Activated effector memory CD4-positive, alpha-beta T cell treated with Interleukin-2 at 50 U/mL for 16 hours (primary cell): ENCODE results near the gene PSMB8.
A peak's percentile ranks its signal among the peaks of the same experiment; 100 is the strongest.
"Not testable (repeated sequence)": the region's sequence is repeated elsewhere in the genome, so short reads cannot be mapped to it uniquely, and the experiment has no call there.

Experiments used
- DNase-seq: peaks from one replicate; pipeline ENCODE4 v3.0.0-alpha.2; 2020

The PSMB8 gene

GRCh38 chr6:32836873-32837272 lies 7.0 kb downstream of the PSMB8 start:
- DNase-seq: no peak

- no peak for DNase-seq
Measured at GRCh38 chr6:32835167-32835893, 8.5 kb downstream of the PSMB8 start.

- no peak for DNase-seq
Measured at GRCh38 chr6:32833664-32834063, 10.2 kb downstream of the PSMB8 start.

GRCh38 chr6:32832535-32832934 lies 11.3 kb downstream of the PSMB8 start:
- DNase-seq: no peak

GRCh38 chr6:32830936-32831335 lies 12.9 kb downstream of the PSMB8 start:
- DNase-seq: no peak

- no peak for DNase-seq
Measured at GRCh38 chr6:32830017-32830416, 13.8 kb downstream of the PSMB8 start.

- no peak for DNase-seq
Measured at GRCh38 chr6:32829495-32829894, 14.4 kb downstream of the PSMB8 start.

GRCh38 chr6:32827025-32827424 lies 16.8 kb downstream of the PSMB8 start:
- no peak for DNase-seq

GRCh38 chr6:32825966-32826365 lies 17.9 kb downstream of the PSMB8 start:
- no peak for DNase-seq

- no peak for DNase-seq
Measured at GRCh38 chr6:32819729-32820128, 24.1 kb downstream of the PSMB8 start.

- DNase-seq: no peak
Measured at GRCh38 chr6:32818867-32819266, 25.0 kb downstream of the PSMB8 start.

- no peak for DNase-seq
Measured at GRCh38 chr6:32816746-32817204, 27.1 kb downstream of the PSMB8 start, which contains the start of gene HLA-DOB. TSS of gene HLA-DOB (minus strand) at chr6:32817002. CDS start at chr6:32816951, 51 bp downstream.

- no peak for DNase-seq
Measured at GRCh38 chr6:32815996-32816395, 27.9 kb downstream of the PSMB8 start.

GRCh38 chr6:32815115-32815514 lies 28.7 kb downstream of the PSMB8 start:
- DNase-seq: no peak

GRCh38 chr6:32814145-32814544 lies 29.7 kb downstream of the PSMB8 start:
- no peak for DNase-seq

GRCh38 chr6:32809171-32809570 lies 34.7 kb downstream of the PSMB8 start:
- DNase-seq: no peak

- no peak for DNase-seq
Measured at GRCh38 chr6:32807020-32807580, 36.7 kb downstream of the PSMB8 start.

- not testable (repeated sequence) for DNase-seq
Measured at GRCh38 chr6:32805404-32805803, 38.4 kb downstream of the PSMB8 start.

GRCh38 chr6:32803416-32803815 lies 40.4 kb downstream of the PSMB8 start:
- no peak for DNase-seq

GRCh38 chr6:32799740-32800139 lies 44.1 kb downstream of the PSMB8 start:
- DNase-seq: no peak

- no peak for DNase-seq
Measured at GRCh38 chr6:32799168-32799567, 44.7 kb downstream of the PSMB8 start.

GRCh38 chr6:32796848-32797776 lies 46.7 kb downstream of the PSMB8 start:
- peak; percentile 61 for DNase-seq

- no peak for DNase-seq
Measured at GRCh38 chr6:32794510-32794909, 49.3 kb downstream of the PSMB8 start.
